DMS53 treated with DMSO at 0.1 percent for 48 hours (cell line): ENCODE measurements around the gene MAD1L1.
"Not testable (repeated sequence)": the region's sequence is repeated elsewhere in the genome, so short reads cannot be mapped to it uniquely, and the experiment has no call there.

Experiments used
- DNase-seq: peaks from one replicate; lab custom pipeline; 2025; ENCODE audit not compliant: unreplicated experiment; lab: John Stamatoyannopoulos, UW

The MAD1L1 gene

DNA sequence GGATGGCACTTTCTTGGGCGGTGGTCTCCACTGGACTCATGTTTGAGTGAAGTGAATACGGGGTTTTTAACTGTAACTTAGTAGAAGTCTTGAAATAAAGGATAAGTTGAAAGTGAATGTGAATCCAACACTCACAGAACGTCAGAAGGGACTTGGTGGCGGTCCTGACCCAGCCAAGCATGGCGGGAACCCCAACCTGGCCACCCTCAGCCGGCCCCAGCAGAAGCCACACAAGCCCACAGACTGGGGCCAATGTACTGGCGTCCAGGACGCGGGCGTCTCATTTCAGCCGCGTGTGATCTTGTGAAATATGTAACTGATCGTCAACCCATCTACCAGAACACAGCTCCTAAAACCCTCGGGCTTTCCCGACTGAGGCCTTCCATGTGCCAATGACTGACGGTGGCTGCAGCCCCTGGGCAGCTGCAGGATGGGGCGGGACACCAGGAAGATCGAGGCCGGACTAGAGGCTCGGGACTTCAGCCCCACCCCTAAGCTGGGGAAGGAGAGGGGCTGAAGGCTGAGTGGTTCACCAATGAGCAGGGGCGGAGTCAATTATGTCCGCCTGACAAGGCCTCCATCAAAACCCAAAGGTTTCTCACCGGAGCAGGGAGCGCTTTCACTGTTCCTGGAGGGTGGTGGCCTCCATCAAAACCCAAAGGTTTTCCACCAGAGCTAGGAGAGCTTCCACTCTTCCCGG is 161.5 kb downstream of the MAD1L1 start:
- no peak for DNase-seq

DNA sequence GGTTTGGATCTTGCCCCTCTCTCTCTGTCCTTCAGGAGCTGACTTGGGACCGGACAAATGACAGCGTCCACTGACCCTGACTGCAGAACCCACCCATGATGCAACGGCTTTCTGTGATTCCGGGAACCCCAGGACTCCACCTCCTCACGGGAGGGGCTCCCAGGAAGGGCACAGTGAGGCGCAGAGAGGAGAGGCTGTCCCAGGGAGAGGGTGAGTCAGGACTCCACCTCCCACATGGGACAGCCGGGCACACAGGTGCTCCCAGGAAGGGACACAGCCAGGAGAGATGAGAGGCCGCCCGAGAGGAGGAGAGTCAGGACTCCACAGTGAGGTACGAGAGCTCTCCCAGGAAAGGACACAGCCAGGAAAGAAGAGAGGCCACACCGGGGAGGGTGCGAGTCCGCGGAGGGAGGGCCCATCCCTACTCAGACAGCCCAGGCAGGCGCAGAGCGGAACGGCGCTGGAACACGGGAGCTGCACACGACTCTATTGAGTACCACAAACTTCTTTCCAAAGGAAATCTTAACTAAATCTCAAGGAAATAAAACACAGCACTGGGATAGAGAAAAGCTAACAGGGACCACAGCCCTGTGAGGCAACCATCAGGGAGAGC is 162.5 kb downstream of the MAD1L1 start:
- no peak for DNase-seq

DNA sequence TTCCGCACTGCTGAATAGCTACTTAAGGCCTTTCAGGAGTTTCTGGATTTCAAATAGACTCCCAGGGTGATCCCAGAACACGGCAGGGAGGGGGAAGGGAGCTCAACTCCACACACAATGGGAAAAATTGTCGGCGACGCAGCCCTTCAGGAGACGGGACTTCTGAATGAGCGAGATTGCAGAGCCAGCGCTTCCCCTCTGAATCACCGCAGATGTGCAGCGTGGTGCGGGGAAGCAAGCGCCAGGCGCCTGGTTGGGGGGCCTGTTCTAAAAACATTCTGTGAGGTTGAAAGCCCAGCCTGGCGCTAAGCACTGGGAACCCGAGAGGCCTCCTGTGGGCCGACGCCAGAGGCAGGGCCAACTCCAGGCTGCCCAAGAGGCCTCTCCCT is 163.3 kb downstream of the MAD1L1 start:
- no peak for DNase-seq

DNA sequence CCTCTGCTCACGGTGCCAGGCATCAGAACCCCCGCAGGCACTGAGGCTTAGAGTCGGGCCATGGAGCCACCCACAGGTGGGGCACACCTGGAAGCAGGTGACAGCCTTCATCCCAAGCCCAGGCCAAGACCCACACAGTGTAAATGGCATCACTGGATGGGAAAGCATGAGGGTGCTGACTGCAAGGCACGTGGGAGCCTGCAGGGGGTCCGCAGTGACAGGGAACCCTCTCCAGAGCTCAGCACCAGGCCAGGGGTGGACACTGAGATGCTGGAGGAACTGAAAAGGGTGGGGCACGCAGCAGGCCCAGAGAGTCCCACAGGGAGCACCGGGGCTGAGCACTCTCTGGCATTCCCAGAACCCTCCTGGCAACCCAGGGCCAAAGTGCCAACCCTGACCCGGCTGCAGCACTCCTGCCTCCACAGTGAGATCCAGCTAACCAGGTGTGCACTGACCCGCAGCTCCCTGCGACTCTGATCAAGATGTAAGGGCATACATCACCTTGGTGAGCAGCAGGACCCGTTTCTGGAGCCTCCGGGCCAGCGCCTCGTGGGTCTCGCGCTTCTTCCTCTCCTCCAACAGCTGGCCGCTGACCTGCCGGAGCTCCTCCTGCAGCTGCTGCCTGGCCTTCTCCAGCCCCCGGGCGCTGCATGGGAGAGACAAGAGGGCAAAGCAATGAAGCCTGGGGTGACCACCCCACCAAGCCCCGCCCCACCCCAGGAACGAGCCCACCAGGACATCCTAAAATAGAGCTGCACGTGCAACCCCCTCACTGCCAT is 163.9 kb downstream of the MAD1L1 start:
- no peak for DNase-seq

DNA sequence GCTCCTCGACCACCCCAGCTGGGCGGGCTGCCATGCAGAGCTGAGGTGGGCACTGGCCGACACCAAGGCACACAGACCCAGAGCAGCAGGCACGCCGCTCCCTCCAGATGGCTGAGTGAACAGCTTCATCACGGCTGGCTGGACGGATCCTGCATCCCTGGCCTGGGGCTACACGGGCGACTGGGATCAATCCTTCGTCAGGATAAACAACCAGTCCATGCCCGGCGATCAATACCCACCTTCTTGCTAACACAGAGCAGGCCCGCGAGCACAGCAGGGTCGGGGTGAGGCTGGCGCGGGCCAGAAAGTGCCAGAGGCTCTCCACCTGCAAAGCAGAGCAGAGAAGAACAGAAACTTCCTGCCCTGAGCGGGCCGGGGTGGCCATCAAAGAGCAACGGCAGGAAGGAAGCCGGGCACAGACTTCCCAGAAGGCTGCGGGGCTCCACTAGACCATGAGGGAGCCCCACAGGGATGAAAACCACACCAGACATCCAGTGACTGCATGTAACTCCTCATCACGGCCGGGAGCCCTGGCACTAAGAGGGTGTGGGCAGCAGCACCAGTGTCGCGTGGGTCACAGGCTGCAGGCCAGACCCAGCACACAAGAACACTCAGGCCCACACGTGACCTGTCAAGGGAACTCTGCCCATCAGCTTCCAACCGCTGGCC is 166.4 kb downstream of the MAD1L1 start:
- DNase-seq = no peak

DNA sequence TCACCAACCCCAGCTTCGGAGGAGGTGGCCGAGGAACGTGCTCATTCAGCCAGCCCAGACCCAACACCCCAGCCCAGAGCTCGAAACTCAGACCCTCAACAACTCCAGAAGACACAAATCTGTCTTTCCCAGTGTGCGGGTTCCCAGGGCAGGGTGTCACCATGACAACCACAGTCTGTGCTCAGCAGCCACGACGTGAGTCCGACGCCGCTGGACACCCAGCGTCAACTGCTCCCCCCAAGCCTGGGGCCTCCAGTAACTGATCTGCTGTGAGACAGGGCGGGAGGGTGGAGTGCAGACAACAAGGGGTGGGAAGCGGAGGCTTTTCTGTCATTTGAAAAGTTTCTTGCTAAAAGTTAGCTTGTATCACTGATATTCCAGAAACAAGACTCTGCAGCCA is 167.2 kb downstream of the MAD1L1 start:
- no peak for DNase-seq

DNA sequence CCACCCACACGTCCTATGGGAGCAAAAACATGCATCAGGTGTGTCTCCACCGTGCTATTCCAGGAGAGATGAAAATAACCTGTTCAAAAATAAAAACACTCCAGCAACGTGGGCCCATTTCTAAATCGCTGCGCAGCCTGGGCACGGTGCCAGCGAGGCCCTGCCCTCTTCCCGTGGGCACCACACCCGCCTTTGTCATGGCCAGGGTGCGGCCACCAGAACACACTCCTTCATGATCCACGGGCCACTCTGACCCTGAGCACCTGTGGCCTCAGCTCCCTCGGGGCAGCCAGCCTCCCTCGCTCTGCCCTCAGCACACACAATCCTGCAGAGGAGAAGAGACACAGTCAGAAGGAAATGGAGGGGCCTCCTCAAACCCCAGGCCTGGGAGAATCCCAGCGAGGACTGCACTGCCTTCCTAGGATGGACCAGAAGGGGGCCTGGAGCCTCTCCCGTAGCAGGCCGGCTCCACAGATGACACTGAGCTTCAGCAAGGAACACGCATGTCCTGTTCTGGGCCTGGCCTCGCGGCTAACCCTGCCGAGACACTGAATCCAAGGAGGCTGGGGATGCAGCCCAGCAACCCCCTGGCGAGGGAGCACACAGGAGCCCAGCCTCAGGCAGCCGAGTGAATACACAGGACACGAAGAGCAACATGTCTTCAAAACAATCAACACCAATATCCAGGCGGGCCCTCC is 169.0 kb downstream of the MAD1L1 start:
- no peak for DNase-seq

DNA sequence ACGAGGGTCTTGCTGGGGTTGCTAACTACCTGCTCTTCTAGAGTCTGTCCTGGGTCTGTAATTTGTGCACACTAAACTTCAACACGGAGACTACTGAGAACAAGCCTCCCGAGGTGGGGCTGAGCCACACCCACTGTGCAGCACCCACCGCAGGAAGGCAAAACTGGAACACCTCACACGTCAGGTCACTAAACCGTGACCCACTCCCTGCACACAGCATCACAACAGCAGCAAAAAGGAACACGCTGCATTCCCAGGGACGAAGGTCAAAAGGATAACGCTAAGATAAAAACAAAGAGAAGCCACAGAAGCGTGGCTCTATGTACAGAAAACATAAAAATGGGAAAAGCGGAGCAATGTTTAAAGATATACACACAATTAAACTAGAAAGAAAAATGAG is 170.1 kb downstream of the MAD1L1 start:
- no peak for DNase-seq

DNA sequence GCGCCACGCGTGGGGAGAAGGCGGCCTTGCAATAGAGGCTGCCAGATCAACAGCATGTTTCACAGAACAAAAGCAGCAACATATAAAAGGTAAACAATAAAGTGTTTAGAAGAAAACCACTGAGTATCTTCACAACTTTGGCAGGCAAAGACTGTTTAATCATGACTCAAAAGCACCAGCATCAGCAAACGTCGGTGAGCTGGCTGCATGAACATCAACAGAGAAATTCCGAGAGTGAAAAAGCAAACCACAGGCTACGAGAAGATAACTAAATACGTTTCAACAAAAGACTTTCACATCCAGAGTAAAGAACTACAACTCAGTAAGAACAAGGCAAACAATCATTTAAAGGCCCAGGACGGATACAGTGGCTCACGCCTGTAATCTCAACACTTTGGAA is 172.0 kb downstream of the MAD1L1 start:
- DNase-seq = no peak

DNA sequence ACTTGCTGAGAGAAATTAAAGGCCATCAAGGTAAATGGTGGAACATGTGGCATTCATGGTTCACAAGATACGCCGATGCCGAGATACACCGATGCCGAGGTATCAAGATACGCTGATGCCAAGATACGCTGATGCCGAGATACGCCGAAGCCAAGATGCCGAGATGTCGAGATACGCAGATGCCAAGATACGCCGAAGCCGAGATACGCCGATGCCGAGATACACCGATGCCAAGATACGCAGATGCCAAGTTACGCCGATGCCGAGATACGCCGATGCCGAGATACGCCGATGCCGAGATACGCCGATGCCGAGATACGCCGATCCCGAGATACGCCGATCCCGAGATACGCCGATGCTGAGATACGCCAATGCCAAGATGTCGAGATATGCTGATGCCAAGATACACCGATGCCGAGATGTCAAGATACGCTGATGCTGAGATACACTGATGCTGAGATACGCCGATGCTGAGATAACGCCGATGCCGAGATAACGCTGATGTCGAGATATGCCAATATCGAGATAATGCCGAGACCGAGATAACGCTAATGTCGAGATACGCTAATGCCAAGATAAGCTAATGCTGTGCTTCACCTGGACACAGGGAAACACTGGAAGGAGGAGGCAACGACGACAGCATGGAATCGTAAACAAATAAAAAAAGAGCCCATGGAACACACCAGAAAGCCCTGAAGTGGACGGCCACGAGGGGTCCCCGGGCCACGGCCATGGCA is 172.6 kb downstream of the MAD1L1 start:
- no peak for DNase-seq

DNA sequence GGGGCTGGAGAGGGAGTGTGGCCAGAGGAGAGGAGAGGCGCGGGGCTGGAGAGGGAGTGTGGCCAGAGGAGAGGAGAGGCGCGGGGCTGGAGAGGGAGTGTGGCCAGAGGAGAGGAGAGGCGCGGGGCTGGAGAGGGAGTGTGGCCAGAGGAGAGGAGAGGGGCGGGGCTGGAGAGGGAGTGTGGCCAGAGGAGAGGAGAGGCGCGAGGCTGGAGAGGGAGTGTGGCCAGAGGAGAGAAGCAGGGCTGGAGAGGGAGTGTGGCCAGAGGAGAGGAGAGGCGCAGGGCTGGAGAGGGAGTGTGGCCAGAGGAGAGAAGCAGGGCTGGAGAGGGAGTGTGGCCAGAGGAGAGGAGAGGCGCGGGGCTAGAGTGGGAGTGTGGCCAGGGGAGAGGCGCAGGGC is 174.5 kb downstream of the MAD1L1 start:
- DNase-seq = not testable (repeated sequence)

DNA sequence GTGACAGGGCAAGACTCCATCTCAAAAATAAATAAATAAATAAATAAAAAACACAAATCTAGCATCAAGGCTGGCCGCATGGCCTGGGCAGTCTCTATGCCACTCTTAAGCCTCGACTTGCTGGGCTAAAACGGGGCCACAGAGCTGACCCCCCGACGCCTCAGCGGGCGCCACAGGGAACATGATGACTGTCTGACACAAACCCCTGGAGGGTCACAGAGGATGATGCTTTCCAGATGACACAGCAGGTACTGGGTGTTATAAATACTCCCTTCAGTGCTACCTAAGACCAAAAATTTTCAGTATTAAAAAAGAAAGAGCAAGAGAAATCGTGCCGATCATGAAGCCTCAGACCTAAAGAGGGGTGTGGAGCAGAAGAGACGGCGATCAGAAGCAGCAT is 176.8 kb downstream of the MAD1L1 start:
- DNase-seq = no peak

DNA sequence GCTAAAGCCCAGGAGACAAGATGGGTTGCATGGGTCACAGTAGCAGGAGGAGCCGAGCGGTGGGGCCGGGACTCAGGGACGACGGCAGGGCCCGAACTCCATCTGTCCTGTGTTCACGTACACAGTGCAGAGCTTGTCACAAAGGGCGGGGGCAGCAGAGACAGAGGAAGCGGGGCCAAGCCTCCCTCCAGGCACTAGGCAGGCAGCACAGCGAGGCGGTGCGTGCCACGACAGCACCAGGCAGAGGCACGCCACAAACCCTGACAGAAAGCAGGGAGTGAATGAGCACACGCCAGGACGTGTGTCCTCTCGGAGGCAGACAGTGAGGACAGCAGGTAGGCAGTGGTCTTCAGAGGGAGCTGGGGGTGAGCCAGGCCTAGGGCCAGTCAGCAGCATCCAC is 177.8 kb downstream of the MAD1L1 start:
- DNase-seq = no peak

DNA sequence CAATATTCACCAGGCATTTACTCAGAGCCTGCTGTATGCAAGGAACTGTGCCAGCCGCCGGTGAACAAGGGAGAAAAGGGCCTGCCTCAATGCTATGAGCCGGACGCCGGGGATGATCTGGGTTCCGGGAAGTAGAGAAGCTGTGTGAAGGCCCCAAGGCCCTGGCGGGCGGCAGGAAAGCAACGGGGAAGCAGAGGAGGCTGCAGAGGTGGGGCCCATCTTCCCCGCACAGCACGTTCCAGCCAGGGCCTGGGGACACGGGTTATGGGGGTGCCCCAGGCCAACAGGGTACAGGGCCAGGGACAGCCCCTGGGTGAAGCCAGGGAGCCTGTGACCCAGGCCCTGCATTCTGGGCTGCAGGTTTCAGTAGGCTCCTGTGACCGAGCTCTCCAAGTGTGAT is 179.3 kb downstream of the MAD1L1 start:
- no peak for DNase-seq

DNA sequence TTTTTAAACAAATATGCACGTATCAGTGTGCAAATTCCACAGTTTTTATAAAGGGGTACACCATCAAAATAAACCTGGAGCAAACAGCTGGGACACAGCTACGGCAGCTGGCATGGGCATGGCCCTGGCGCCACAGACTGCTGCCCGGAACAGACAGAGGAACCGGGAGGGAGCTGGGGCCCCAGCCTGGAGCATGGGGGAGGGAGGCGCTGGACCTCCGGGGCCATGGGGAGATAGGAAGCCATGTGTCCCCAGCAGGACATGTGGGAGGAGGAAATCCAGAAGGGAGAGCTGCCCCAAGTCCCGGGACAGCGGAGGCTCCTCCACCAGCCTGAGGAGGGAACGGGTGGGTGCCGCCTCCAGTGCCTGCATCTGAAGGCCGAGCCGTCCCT is 180.1 kb downstream of the MAD1L1 start:
- no peak for DNase-seq

DNA sequence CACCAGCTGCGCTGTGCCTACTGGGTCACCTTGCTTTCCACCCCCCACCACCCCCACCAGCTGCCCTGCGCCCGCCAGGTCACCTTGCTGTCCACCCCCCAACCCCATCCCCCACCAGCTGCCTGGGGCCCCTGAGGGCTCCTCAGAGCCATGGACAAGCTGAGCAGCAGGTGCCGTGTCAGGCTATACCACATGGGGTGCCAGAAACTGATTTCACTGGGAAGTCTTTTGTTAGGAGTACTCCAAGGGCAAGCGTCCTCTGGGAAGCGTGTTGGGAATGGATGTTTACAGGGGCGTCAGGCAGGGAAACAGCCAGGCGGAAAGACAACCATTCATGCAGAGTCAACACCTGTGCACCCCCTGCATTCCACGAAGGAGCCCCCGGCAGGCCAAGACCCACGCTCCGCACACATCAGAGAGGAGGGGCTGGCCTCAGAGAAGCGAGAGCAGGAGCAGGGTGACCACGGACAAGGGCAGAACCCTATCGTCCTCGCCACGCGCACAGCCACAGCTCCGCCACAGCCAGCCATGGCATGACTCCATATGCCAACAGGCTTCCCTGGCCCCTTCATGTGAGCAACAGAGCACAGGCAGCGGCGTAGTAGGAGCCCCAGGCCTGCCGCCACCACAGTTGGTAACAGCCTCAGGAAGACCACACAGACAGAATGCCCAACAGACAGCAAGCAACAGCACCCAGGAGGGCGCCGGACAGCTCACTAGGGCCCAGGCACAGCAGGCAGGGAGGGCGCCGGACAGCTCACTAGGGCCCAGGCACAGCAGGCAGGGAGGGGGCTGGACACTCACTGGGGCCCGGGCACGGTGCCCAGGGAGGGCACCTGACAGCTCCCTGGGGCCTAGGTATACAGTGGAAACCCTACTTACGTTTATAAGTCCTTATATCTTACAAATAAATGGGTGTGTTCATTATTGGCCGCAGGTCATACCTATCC is 180.8 kb downstream of the MAD1L1 start:
- DNase-seq = no peak

DNA sequence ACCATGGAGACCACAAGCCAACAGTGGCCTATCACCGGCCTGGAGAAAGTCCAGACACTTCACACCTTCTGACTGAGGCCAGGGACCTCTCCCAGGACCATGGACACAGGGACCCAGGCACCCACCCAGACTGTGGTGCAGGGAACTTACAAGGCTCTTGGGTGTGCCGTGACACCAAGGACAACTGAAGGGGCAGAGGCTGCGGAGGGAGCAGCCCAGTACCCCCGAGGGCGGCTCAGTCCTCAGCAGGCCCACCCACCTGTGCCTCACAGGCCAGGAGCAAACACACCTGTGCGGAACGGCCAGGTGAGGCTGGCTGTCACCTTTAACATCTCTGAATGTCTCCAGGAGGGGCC is 182.3 kb downstream of the MAD1L1 start:
- no peak for DNase-seq

DNA sequence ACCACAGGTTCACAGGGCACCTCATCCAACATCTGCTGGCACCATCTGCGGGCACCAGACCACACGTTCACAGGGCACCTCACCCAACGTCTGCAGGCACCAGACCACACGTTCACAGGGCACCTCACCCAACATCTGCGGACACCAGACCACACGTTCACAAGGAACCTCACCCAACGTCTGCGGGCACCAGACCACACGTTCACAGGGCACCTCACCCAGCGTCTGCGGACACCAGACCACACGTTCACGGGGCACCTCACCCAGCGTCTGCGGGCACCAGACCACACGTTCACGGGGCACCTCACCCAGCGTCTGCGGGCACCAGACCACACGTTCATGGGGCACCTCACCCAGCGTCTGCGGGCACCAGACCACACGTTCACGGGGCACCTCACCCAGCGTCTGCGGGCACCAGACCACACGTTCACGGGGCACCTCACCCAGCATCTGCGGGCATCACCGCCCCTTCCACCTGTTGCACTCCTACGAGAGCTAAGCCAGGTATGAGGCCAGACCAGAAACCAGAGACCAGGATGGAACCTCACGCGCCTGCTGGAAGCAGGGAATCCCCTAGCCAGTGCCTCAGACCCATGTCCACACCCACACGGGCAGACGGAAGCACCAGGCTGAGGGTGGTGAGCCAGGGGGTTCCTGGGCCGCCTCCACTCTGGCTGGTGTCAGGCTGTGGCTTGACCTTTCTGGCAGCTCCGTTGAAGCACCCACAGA is 182.8 kb downstream of the MAD1L1 start:
- DNase-seq = no peak
